ENCODE data around the gene GPR12. TPM values are rescaled to one million over a fixed set of nuclear protein-coding genes. Genes with fewer than 3 reads are reported as not detected.

Gene GPR12
- total and polyA plus RNA-seq, 5 donors from 2014 or later, result not detected

GRCh38 chr13:26721251-26722121 is 39.1 kb downstream of the GPR12 start:
- Mint-ChIP-seq H3K36me3 (no peaks in the 10 kb centered on the region), H3K9me3 (peaks cover 0 to 5% (median 0%) of the 10 kb centered on the region in 7 donors), H3K4me1 (peaks cover 10 to 20% (median 15%) of the 10 kb centered on the region in 4 donors), H3K27me3 (peaks cover 5% of the 10 kb centered on the region), H3K4me3 (peak overlapping the region; percentile 25 to 84 (median 78)), H3K27ac (peak overlapping the region in 2 of 3 donors; percentile 43 to 66)
- DNase-seq, result peak in 2 of 3 donors; percentile 16 to 55
- Histone ChIP-seq H3K27ac (ENCODE audit: insufficient read depth, low read length, poor library complexity, severe bottlenecking) (no peak overlapping the region), H3K9me3 (ENCODE audit: control insufficient read depth in 2 of 2, low read length in 2 of 2) (no peaks in the 10 kb centered on the region), H3K36me3 (ENCODE audit: control insufficient read depth, insufficient read depth, low read length) (no peaks in the 10 kb centered on the region), H3K4me1 (ENCODE audit: control insufficient read depth, insufficient read depth, low read length, poor library complexity, severe bottlenecking) (peaks cover 16% of the 10 kb centered on the region), H3K27me3 (ENCODE audit: control insufficient read depth, insufficient read depth, low read length) (no peaks in the 10 kb centered on the region), H3K4me3 (ENCODE audit: low read depth, low read length) (peak overlapping the region; percentile 56)
- ATAC-seq (ENCODE audit: low read depth in 2 of 2), result peak; percentile 72 to 81

- ATAC-seq (ENCODE audit: low read depth in 2 of 2) (no peak), DNase-seq (no peak)
- Histone ChIP-seq H3K4me1 (ENCODE audit: control insufficient read depth, insufficient read depth, low read length, poor library complexity, severe bottlenecking) (peaks cover 16% of the 10 kb centered on the region), H3K27me3 (ENCODE audit: control insufficient read depth, insufficient read depth, low read length) (no peaks in the 10 kb centered on the region), H3K9me3 (ENCODE audit: control insufficient read depth in 2 of 2, low read length in 2 of 2) (no peaks in the 10 kb centered on the region), H3K27ac (ENCODE audit: insufficient read depth, low read length, poor library complexity, severe bottlenecking) (no peak overlapping the region), H3K4me3 (ENCODE audit: low read depth, low read length) (no peak overlapping the region), H3K36me3 (ENCODE audit: control insufficient read depth, insufficient read depth, low read length) (no peaks in the 10 kb centered on the region)
- Mint-ChIP-seq H3K27me3 (peaks cover 5% of the 10 kb centered on the region), H3K36me3 (no peaks in the 10 kb centered on the region), H3K4me1 (peaks cover 10 to 20% (median 15%) of the 10 kb centered on the region in 4 donors), H3K27ac (peak overlapping the region in 2 of 3 donors; percentile 23 to 69), H3K4me3 (no peak overlapping the region), H3K9me3 (peaks cover 0 to 2% (median 0%) of the 10 kb centered on the region in 7 donors)
Measured at GRCh38 chr13:26719356-26719945, 41.1 kb downstream of the GPR12 start.

GRCh38 chr13:26718872-26719271 is 41.7 kb downstream of the GPR12 start:
- Mint-ChIP-seq H3K27me3 (peaks cover 5% of the 10 kb centered on the region), H3K36me3 (no peaks in the 10 kb centered on the region), H3K27ac (peak overlapping the region in 1 of 3 donors; percentile 23), H3K9me3 (peaks cover 0 to 2% (median 0%) of the 10 kb centered on the region in 7 donors), H3K4me1 (peaks cover 10 to 20% (median 15%) of the 10 kb centered on the region in 4 donors), H3K4me3 (no peak overlapping the region)
- DNase-seq (no peak), ATAC-seq (ENCODE audit: low read depth in 2 of 2) (no peak)
- Histone ChIP-seq H3K27ac (ENCODE audit: insufficient read depth, low read length, poor library complexity, severe bottlenecking) (no peak overlapping the region), H3K4me3 (ENCODE audit: low read depth, low read length) (no peak overlapping the region), H3K27me3 (ENCODE audit: control insufficient read depth, insufficient read depth, low read length) (no peaks in the 10 kb centered on the region), H3K36me3 (ENCODE audit: control insufficient read depth, insufficient read depth, low read length) (no peaks in the 10 kb centered on the region), H3K4me1 (ENCODE audit: control insufficient read depth, insufficient read depth, low read length, poor library complexity, severe bottlenecking) (peaks cover 16% of the 10 kb centered on the region), H3K9me3 (ENCODE audit: control insufficient read depth in 2 of 2, low read length in 2 of 2) (no peaks in the 10 kb centered on the region)

GRCh38 chr13:26718146-26718545 is 42.4 kb downstream of the GPR12 start:
- Histone ChIP-seq H3K36me3 (ENCODE audit: control insufficient read depth, insufficient read depth, low read length) (no peaks in the 10 kb centered on the region), H3K4me3 (ENCODE audit: low read depth, low read length) (no peak overlapping the region), H3K27me3 (ENCODE audit: control insufficient read depth, insufficient read depth, low read length) (no peaks in the 10 kb centered on the region), H3K9me3 (ENCODE audit: control insufficient read depth in 2 of 2, low read length in 2 of 2) (no peaks in the 10 kb centered on the region), H3K27ac (ENCODE audit: insufficient read depth, low read length, poor library complexity, severe bottlenecking) (no peak overlapping the region), H3K4me1 (ENCODE audit: control insufficient read depth, insufficient read depth, low read length, poor library complexity, severe bottlenecking) (peaks cover 16% of the 10 kb centered on the region)
- Mint-ChIP-seq H3K27ac (no peak overlapping the region), H3K36me3 (no peaks in the 10 kb centered on the region), H3K4me1 (peaks cover 10 to 20% (median 15%) of the 10 kb centered on the region in 4 donors), H3K4me3 (no peak overlapping the region), H3K27me3 (peaks cover 5% of the 10 kb centered on the region), H3K9me3 (peaks cover 0 to 2% (median 0%) of the 10 kb centered on the region in 7 donors)
- DNase-seq, result no peak
- no peak for ATAC-seq (ENCODE audit: low read depth in 2 of 2)

GRCh38 chr13:26716984-26717383 is 43.6 kb downstream of the GPR12 start:
- peaks cover 11% of the 10 kb centered on the region for H3K4me1 ChIP-seq (ENCODE audit: control insufficient read depth, insufficient read depth, low read length, poor library complexity, severe bottlenecking)
- no peaks in the 10 kb centered on the region for H3K27me3 ChIP-seq (ENCODE audit: control insufficient read depth, insufficient read depth, low read length)
- H3K4me3 Mint-ChIP-seq, result no peak overlapping the region
- peaks cover under 1% of the 10 kb centered on the region for H3K27me3 Mint-ChIP-seq
- H3K4me3 ChIP-seq (ENCODE audit: low read depth, low read length), result no peak overlapping the region
- no peak for DNase-seq
- H3K9me3 Mint-ChIP-seq, result peaks cover 0 to 6% (median 1%) of the 10 kb centered on the region in 7 donors
- no peaks in the 10 kb centered on the region for H3K36me3 ChIP-seq (ENCODE audit: control insufficient read depth, insufficient read depth, low read length)
- H3K27ac Mint-ChIP-seq, result no peak overlapping the region
- H3K4me1 Mint-ChIP-seq, result peaks cover 6 to 14% (median 11%) of the 10 kb centered on the region in 4 donors
- no peak for ATAC-seq (ENCODE audit: low read depth in 2 of 2)
- no peaks in the 10 kb centered on the region for H3K9me3 ChIP-seq (ENCODE audit: control insufficient read depth in 2 of 2, low read length in 2 of 2)
- no peaks in the 10 kb centered on the region for H3K36me3 Mint-ChIP-seq
- no peak overlapping the region for H3K27ac ChIP-seq (ENCODE audit: insufficient read depth, low read length, poor library complexity, severe bottlenecking)

DNA sequence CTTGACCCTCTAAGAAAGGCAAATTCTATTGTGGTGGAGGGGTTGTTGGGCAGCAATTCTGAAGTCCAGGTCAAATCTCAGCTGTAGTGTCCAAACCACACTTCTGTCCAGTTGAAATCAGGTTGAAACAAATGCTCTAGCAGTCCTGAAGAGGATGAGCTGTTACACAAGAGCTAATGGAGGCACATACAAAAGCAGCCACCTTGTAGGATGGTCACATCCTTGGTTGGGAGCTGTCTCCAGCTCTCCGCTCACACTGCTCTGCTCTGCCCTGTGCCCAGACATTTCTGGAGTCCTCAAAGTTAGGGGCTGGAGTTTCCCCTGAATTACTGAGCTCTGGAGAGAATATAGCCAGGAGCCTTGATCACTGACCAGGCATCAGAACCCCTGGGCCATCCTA is 47.2 kb downstream of the GPR12 start:
- H3K36me3 ChIP-seq (ENCODE audit: control insufficient read depth, insufficient read depth, low read length), result no peaks in the 10 kb centered on the region
- H3K27me3 Mint-ChIP-seq, result no peaks in the 10 kb centered on the region

GRCh38 chr13:26711211-26711610 is 49.4 kb downstream of the GPR12 start:
- Mint-ChIP-seq H3K4me1 (no peaks in the 10 kb centered on the region), H3K27ac (no peak overlapping the region)

More for the DNA sequence above, 47.2 kb downstream of the GPR12 start:
- H3K36me3 Mint-ChIP-seq, result no peaks in the 10 kb centered on the region
- DNase-seq (no peak), ATAC-seq (ENCODE audit: low read depth in 2 of 2) (no peak)
- Histone ChIP-seq H3K27me3 (ENCODE audit: control insufficient read depth, insufficient read depth, low read length) (no peaks in the 10 kb centered on the region), H3K9me3 (ENCODE audit: control insufficient read depth in 2 of 2, low read length in 2 of 2) (no peaks in the 10 kb centered on the region), H3K4me3 (ENCODE audit: low read depth, low read length) (no peak overlapping the region), H3K27ac (ENCODE audit: insufficient read depth, low read length, poor library complexity, severe bottlenecking) (no peak overlapping the region), H3K4me1 (ENCODE audit: control insufficient read depth, insufficient read depth, low read length, poor library complexity, severe bottlenecking) (no peaks in the 10 kb centered on the region)
- H3K4me1 Mint-ChIP-seq, result no peaks in the 10 kb centered on the region
- no peak overlapping the region for H3K4me3 Mint-ChIP-seq
- H3K27ac Mint-ChIP-seq, result no peak overlapping the region
- peaks cover 0 to 6% (median 1%) of the 10 kb centered on the region in 7 donors for H3K9me3 Mint-ChIP-seq

More at GRCh38 chr13:26711211-26711610, 49.4 kb downstream of the GPR12 start:
- DNase-seq, result no peak
- H3K4me3 ChIP-seq (ENCODE audit: low read depth, low read length), result no peak overlapping the region
- ATAC-seq (ENCODE audit: low read depth in 2 of 2), result no peak
- Mint-ChIP-seq H3K36me3 (no peaks in the 10 kb centered on the region), H3K4me3 (no peak overlapping the region), H3K9me3 (peaks cover 0 to 6% (median 0%) of the 10 kb centered on the region in 7 donors), H3K27me3 (peaks cover 8% of the 10 kb centered on the region)
- no peaks in the 10 kb centered on the region for H3K4me1 ChIP-seq (ENCODE audit: control insufficient read depth, insufficient read depth, low read length, poor library complexity, severe bottlenecking)
- no peaks in the 10 kb centered on the region for H3K36me3 ChIP-seq (ENCODE audit: control insufficient read depth, insufficient read depth, low read length)
- no peaks in the 10 kb centered on the region for H3K27me3 ChIP-seq (ENCODE audit: control insufficient read depth, insufficient read depth, low read length)
- no peak overlapping the region for H3K27ac ChIP-seq (ENCODE audit: insufficient read depth, low read length, poor library complexity, severe bottlenecking)
- no peaks in the 10 kb centered on the region for H3K9me3 ChIP-seq (ENCODE audit: control insufficient read depth in 2 of 2, low read length in 2 of 2)
